Activated naive CD4-positive, alpha-beta T cell treated with Interleukin-2 at 50 U/mL for 16 hours (primary cell): ENCODE data around the gene KDM6A.
"Not testable (repeated sequence)": the region's sequence is repeated elsewhere in the genome, so short reads cannot be mapped to it uniquely, and the experiment has no call there.

Experiments used
- DNase-seq: peaks from one replicate; pipeline ENCODE4 v3.0.0-alpha.2; 2020

KDM6A gene

GRCh38 chrX:44872821-44873414 is at the start of gene KDM6A:
Gene KDM6A, plus strand, starts transcription at chrX:44873188. Its CDS starts 364 bp downstream, at chrX:44873552.
- DNase-seq = peak; percentile 95

- DNase-seq = not testable (repeated sequence)
Measured at GRCh38 chrX:44823193-44823592, 49.8 kb upstream of the KDM6A start.

- no peak for DNase-seq
Measured at GRCh38 chrX:44828008-44828605, 44.9 kb upstream of the KDM6A start.

GRCh38 chrX:44829832-44830231 is 43.2 kb upstream of the KDM6A start:
- DNase-seq = no peak

GRCh38 chrX:44842550-44843317 is 30.3 kb upstream of the KDM6A start:
- DNase-seq = no peak

- DNase-seq = no peak
Measured at GRCh38 chrX:44843318-44843702, 29.7 kb upstream of the KDM6A start.

- DNase-seq = no peak
Measured at GRCh38 chrX:44843753-44844152, 29.2 kb upstream of the KDM6A start, which contains the start of gene DUSP21. Gene DUSP21, plus strand, starts transcription at chrX:44844021. Its CDS starts 112 bp downstream, at chrX:44844133.

GRCh38 chrX:44844204-44844603 is 28.8 kb upstream of the KDM6A start:
- no peak for DNase-seq

- not testable (repeated sequence) for DNase-seq
Measured at GRCh38 chrX:44850891-44851290, 22.1 kb upstream of the KDM6A start.

- no peak for DNase-seq
Measured at GRCh38 chrX:44871114-44871645, 1.8 kb upstream of the KDM6A start.

- DNase-seq = peak; percentile 34
Measured at GRCh38 chrX:44871931-44872820, 812 bp upstream of the KDM6A start.

GRCh38 chrX:44873415-44874276 is 658 bp downstream of the KDM6A start:
- DNase-seq = peak; percentile 47

GRCh38 chrX:44874420-44875184 is 1.6 kb downstream of the KDM6A start:
- DNase-seq = peak; percentile 46

GRCh38 chrX:44875185-44875489 is 2.1 kb downstream of the KDM6A start:
- DNase-seq = no peak

GRCh38 chrX:44876086-44876485 is 3.1 kb downstream of the KDM6A start:
- no peak for DNase-seq

GRCh38 chrX:44876767-44877166 is 3.8 kb downstream of the KDM6A start:
- DNase-seq = no peak

GRCh38 chrX:44878780-44879179 is 5.8 kb downstream of the KDM6A start:
- no peak for DNase-seq

GRCh38 chrX:44881549-44881948 is 8.6 kb downstream of the KDM6A start:
- DNase-seq = no peak

GRCh38 chrX:44882635-44883034 is 9.6 kb downstream of the KDM6A start:
- DNase-seq = no peak

- no peak for DNase-seq
Measured at GRCh38 chrX:44884944-44885343, 12.0 kb downstream of the KDM6A start.

- DNase-seq = no peak
Measured at GRCh38 chrX:44889824-44890223, 16.8 kb downstream of the KDM6A start.
